K562 (cell line): Measurements from ENCODE around the gene CTSL. TPM values are rescaled to one million over a fixed set of nuclear protein-coding genes. Genes with fewer than 3 reads are reported as not detected.

Source experiments
- ASH1L ChIP-seq: fragments of 450-650 bp; IDR thresholded peaks from 2 replicates; pipeline ENCODE4 v1.6.1; 2018; ENCODE audit warnings: borderline replicate concordance, mild to moderate bottlenecking, low read depth; ENCODE audit not compliant: partially characterized antibody
- BACH1 ChIP-seq: fragments of 200-800 bp; sonication (Bioruptor generic); IDR thresholded peaks from 2 replicates; pipeline ENCODE4 v1.6.1; 2016; ENCODE audit warnings: missing genetic modification characterization, missing compliant biosample characterization
- CREB3L1 ChIP-seq: fragments of 450-650 bp; IDR thresholded peaks from 2 replicates; pipeline ENCODE4 v1.6.1; 2014; ENCODE audit warnings: low read depth, mild to moderate bottlenecking, moderate library complexity, borderline replicate concordance
- CREM ChIP-seq: IDR thresholded peaks from 2 replicates; pipeline ENCODE4 v1.6.1; 2014; ENCODE audit warnings: antibody characterized with exemption, low read depth
- FIP1L1 ChIP-seq: fragments of 200-400 bp; formaldehyde crosslinking; IDR thresholded peaks from 2 replicates; pipeline ENCODE4 v1.6.1; 2018; ENCODE audit warnings: mild to moderate bottlenecking, low read depth, low read length; ENCODE audit not compliant: poor library complexity, severe bottlenecking
- HDAC2 ChIP-seq: fragments of 450-650 bp; IDR thresholded peaks from 2 replicates; pipeline ENCODE4 v1.6.1; 2016; ENCODE audit warnings: mild to moderate bottlenecking
- L3MBTL2 ChIP-seq: fragments of 450-650 bp; IDR thresholded peaks from 2 replicates; pipeline ENCODE4 v1.6.1; 2016; ENCODE audit warnings: mild to moderate bottlenecking, moderate library complexity
- MCM3 ChIP-seq: fragments of 450-650 bp; IDR thresholded peaks from 2 replicates; pipeline ENCODE4 v1.6.1; 2016
- MYBL2 ChIP-seq, 2 experiments: fragments of 450-650 bp in 1 of 2; sonication (generic) in 1 of 2; formaldehyde crosslinking in 1 of 2; IDR thresholded peaks; 2 replicates each; pipeline versions ENCODE4 v1.6.1 to v1.8.1; 2017 to 2022; ENCODE audit warnings: borderline replicate concordance in 1 of 2, inconsistent platforms in 1 of 2, low read depth in 1 of 2, mild to moderate bottlenecking in 1 of 2, missing genetic modification reagents in 1 of 2, moderate library complexity in 1 of 2
- NFIC ChIP-seq: fragments of 450-650 bp; IDR thresholded peaks from 2 replicates; pipeline ENCODE4 v1.6.1; 2017; ENCODE audit warnings: mild to moderate bottlenecking, inconsistent platforms
- NFXL1 ChIP-seq: fragments of 450-650 bp; formaldehyde crosslinking; IDR thresholded peaks from 2 replicates; pipeline ENCODE4 v1.4.0; 2021; ENCODE audit warnings: mild to moderate bottlenecking
- PATZ1 ChIP-seq: fragments of 250-450 bp; sonication (Bioruptor Pico); IDR thresholded peaks from 2 replicates; pipeline ENCODE4 v1.5.0; 2020; ENCODE audit warnings: mild to moderate bottlenecking, borderline replicate concordance
- POLR2G ChIP-seq: fragments of 200-400 bp; formaldehyde crosslinking; IDR thresholded peaks from 2 replicates; pipeline ENCODE4 v1.6.1; 2017; ENCODE audit warnings: low read depth, mild to moderate bottlenecking, antibody characterized with exemption, low read length, moderate library complexity
- RAD51 ChIP-seq: fragments of 450-650 bp; IDR thresholded peaks from 2 replicates; pipeline ENCODE4 v1.7.1; 2016; ENCODE audit warnings: low read depth, mild to moderate bottlenecking, borderline replicate concordance
- RBM17 ChIP-seq: fragments of 200-400 bp; formaldehyde crosslinking; IDR thresholded peaks from 2 replicates; pipeline ENCODE4 v1.6.1; 2017; ENCODE audit warnings: low read depth, mild to moderate bottlenecking, low read length, borderline replicate concordance
- RBM25 ChIP-seq: fragments of 200-400 bp; formaldehyde crosslinking; IDR thresholded peaks from 2 replicates; pipeline ENCODE4 v1.6.1; 2018; ENCODE audit warnings: low read length, low read depth, moderate library complexity; ENCODE audit not compliant: severe bottlenecking
- SMARCE1 ChIP-seq: fragments of 450-650 bp; IDR thresholded peaks from 2 replicates; pipeline ENCODE4 v1.7.1; 2016; ENCODE audit warnings: mild to moderate bottlenecking
- TGIF2 ChIP-seq: sonication (generic); formaldehyde crosslinking; IDR thresholded peaks from 2 replicates; pipeline ENCODE4 v1.8.1; 2022; ENCODE audit warnings: mild to moderate bottlenecking, missing genetic modification reagents, moderate library complexity
- ZBED1 ChIP-seq: IDR thresholded peaks from 2 replicates; pipeline ENCODE4 v1.6.1; 2014
- ZBTB49 ChIP-seq: sonication (generic); formaldehyde crosslinking; IDR thresholded peaks from 2 replicates; pipeline ENCODE4 v1.8.0; 2022; ENCODE audit warnings: missing genetic modification reagents, mild to moderate bottlenecking, borderline replicate concordance
- ZBTB5 ChIP-seq: fragments of 450-650 bp; IDR thresholded peaks from 2 replicates; pipeline ENCODE4 v1.6.1; 2017; ENCODE audit warnings: antibody characterized with exemption
- ZKSCAN8 ChIP-seq: fragments of 200-800 bp; sonication (Bioruptor generic); IDR thresholded peaks from 2 replicates; pipeline ENCODE4 v1.6.1; 2016; ENCODE audit warnings: missing genetic modification characterization, missing compliant biosample characterization
- polyA plus RNA-seq, 8 experiments: library from polyadenylated mRNA; depleted of rRNA in 4 of 8; stranded (reverse) in 5 of 8; unstranded in 3 of 8; fragments of >200 nt; fragmentation: Nextera tagmentation in 2 of 8; fragmentation: Illumina TruSeq in 1 of 8; extraction: Ambion mirVana in 2 of 8; extraction: Trizol in 1 of 8; gene quantifications; 2 replicates each; pipeline versions ENCODE4 v1.2.1 to v1.2.3, GENCODE V29; 2011 to 2014; ENCODE audit warnings: inconsistent platforms in 1 of 8, missing spikeins in 1 of 8
- total RNA-seq, 7 experiments: library from RNA; depleted of rRNA in 6 of 7; stranded (reverse); fragments of >200 nt in 6 of 7; fragmentation: Illumina TruSeq in 2 of 7; extraction: Trizol in 2 of 7; gene quantifications; 2 replicates each; pipeline versions ENCODE4 v1.2.1 to v1.2.3, GENCODE V29; 2011 to 2021; ENCODE audit warnings: low replicate concordance in 1 of 7

The CTSL gene
- total and polyA plus RNA-seq, 9 of the 15 experiments (the other 6 are each of a cell fraction or from before 2014, with no cell fraction given), result 55.9 to 165 (median 93.7) TPM

- TF ChIP-seq ZBTB5 (no peak), NFIC (no peak), MYBL2 (IDR thresholded peaks at IDR 0.05; ENCODE audit: low read depth) (no peak), MYBL2 (CRISPR knock-in tag; IDR thresholded peaks at IDR 0.05; ENCODE audit: borderline replicate concordance) (no peak), TGIF2 (no peak), CREM (no peak), BACH1 (tag) (no peak), MCM3 (no peak), POLR2G (no peak), ZBTB49 (CRISPR knock-in tag) (no peak), RBM25 (no peak), NFXL1 (no peak), SMARCE1 (no peak), ZBED1 (no peak), FIP1L1 (no peak), RBM17 (no peak), ASH1L (no peak), CREB3L1 (no peak), RAD51 (no peak), HDAC2 (no peak), ZKSCAN8 (CRISPR knock-in tag) (no peak), PATZ1 (no peak), L3MBTL2 (no peak)
Observed at GRCh38 chr9:87742813-87743428, 17.0 kb downstream of the CTSL start (continued).
